Stimulated activated naive CD4-positive, alpha-beta T cell (primary cell): ENCODE results near the gene SYNDIG1.

Experiments used
- DNase-seq, 6 experiments: peaks; one replicate each; lab custom pipeline; 2025; lab: John Stamatoyannopoulos, UW

SYNDIG1 gene

GRCh38 chr20:24674921-24675605 is 205.6 kb downstream of the SYNDIG1 start:
- DNase-seq: no peak

- DNase-seq: no peak
Measured at GRCh38 chr20:24675651-24676352, 206.4 kb downstream of the SYNDIG1 start.

GRCh38 chr20:24676353-24676977 is 207.0 kb downstream of the SYNDIG1 start:
- DNase-seq: no peak

- DNase-seq: no peak
Measured at GRCh38 chr20:24676978-24677370, 207.5 kb downstream of the SYNDIG1 start.

GRCh38 chr20:24677626-24678315 is 208.3 kb downstream of the SYNDIG1 start:
- no peak for DNase-seq

GRCh38 chr20:24678351-24679106 is 209.1 kb downstream of the SYNDIG1 start:
- DNase-seq: no peak

GRCh38 chr20:24679448-24680047 is 210.1 kb downstream of the SYNDIG1 start:
- no peak for DNase-seq

- DNase-seq: no peak
Measured at GRCh38 chr20:24681634-24682495, 212.4 kb downstream of the SYNDIG1 start.

- no peak for DNase-seq
Measured at GRCh38 chr20:24682496-24682985, 213.1 kb downstream of the SYNDIG1 start.

- peak in 1 of 6 experiments; percentile 1 for DNase-seq
Measured at GRCh38 chr20:24683676-24684075, 214.2 kb downstream of the SYNDIG1 start.

GRCh38 chr20:24684421-24684871 is 215.0 kb downstream of the SYNDIG1 start:
- no peak for DNase-seq

- DNase-seq: no peak
Measured at GRCh38 chr20:24684956-24685691, 215.7 kb downstream of the SYNDIG1 start.

GRCh38 chr20:24685736-24686135 is 216.3 kb downstream of the SYNDIG1 start:
- DNase-seq: no peak

GRCh38 chr20:24686156-24686555 is 216.7 kb downstream of the SYNDIG1 start:
- no peak for DNase-seq

- no peak for DNase-seq
Measured at GRCh38 chr20:24690408-24690807, 221.0 kb downstream of the SYNDIG1 start.

GRCh38 chr20:24691901-24692351 is 222.5 kb downstream of the SYNDIG1 start:
- no peak for DNase-seq

- DNase-seq: no peak
Measured at GRCh38 chr20:24692446-24693200, 223.2 kb downstream of the SYNDIG1 start.

GRCh38 chr20:24693466-24694156 is 224.2 kb downstream of the SYNDIG1 start:
- no peak for DNase-seq
